NCI-H345 treated with DMSO at 0.1 percent for 48 hours (cell line): Measurements from ENCODE around the gene STAG1.
"Not testable (repeated sequence)": the region's sequence is repeated elsewhere in the genome, so short reads cannot be mapped to it uniquely, and the experiment has no call there.

ENCODE experiments used
- DNase-seq: peaks from one replicate; lab custom pipeline; 2025; ENCODE audit not compliant: unreplicated experiment; lab: John Stamatoyannopoulos, UW

The STAG1 gene

DNA sequence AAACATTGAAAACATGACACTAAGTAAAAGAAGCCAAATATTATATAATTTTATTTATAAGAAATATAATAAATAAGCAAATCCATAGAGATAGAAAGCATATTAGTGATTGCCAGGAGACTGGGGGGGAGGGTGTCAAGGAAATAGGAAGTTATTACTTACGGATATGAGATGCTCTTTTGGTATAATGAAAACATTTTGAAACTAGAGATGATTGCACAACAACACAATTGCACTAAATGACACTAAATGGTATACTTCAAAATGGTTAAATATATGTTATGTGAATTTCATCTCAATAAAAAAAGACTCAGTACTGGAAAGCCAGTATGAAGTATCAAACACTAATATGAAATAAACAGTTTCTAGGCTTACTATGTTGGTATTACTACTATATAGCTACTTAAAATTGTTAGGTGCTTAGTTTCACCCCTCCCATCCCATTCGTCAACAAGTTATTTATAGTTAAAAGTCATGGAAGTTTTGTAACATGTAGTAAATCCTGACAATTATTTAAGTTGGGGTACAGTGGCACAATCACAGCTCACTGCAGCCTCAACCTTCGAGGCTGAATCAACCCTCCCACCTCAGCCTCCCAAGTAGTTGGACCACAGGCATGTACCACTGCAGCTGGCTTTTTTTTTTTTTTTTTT lies 43.7 kb downstream of the STAG1 start:
- DNase-seq = no peak

DNA sequence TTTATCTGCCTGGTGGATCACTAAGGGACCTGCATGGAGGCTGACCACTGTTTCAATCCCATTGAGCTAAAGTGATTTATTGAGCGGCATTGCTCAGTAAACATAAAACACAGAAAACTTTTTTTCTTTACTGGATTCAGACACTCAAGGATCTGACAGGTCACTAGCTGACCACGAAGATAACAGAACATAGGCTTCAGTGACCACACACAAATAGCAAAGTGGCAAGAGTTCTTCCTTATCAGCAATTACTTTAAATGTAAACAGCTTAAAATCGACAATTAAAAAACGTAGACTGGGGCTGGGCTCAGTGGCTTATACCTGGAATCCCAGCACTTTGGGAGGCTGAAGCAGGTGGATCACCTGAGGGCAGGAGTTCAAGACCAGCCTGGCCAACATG lies 48.7 kb downstream of the STAG1 start:
- DNase-seq = no peak

DNA sequence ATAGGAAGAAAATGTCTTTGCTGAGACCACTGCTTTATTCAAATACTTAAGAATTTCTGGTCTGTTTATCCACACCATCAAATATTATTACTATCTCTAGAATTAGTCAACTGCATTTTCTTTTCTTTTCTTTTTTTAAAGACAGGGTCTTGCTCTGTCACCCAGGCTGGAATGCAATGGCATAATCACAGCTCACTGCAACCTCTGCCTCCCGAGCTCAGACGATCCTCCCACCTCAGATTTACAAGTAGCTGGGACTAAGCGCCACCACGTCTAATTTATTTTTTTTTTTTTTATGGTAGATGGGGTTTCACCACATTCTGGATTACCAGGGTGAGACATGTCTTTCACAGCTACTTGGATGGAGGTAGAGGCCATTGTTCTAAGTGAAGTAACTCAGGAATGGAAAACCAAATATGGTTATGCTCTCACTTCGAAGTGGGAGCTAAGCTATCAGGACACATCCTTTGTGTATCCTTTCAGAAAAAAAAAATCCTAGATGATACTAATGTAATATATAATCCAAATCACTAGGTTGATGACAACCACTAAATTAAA lies 52.8 kb downstream of the STAG1 start:
- DNase-seq = no peak

DNA sequence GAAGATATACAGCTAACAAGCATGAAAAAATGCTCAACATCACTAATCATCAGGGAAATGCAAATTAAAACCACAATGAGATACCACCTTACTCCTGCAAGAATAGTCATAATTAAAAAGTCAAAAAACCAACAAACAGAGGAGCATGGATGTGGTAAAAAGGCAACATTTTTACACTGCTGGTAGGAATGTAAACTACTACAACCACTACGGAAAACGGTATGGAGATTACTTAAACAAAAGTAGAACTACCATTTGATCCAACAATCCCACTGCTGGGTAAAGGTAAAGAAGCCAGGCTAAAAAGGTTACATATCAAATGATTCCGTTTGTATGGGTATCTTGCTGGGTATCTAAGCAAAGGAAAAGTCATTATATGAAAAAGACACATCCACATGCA lies 53.8 kb downstream of the STAG1 start:
- DNase-seq = no peak

DNA sequence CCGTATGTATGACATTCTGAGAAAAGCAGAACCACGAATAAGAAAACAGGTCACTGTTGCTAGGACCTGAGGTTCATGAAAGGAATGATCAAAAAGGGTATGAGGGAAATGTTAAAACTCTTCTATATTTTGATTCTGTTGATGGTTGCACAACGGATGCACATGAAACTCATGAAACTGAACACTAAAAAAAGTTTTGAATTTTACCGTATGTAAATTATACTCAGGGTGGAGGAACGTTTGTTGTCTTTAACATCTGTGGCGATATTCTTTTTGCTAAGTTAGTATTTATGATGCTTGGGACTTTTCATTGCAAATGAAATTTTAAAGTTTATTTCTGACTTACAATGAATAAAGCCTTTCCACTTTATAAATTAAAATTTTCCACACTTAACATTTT lies 55.4 kb downstream of the STAG1 start:
- no peak for DNase-seq

DNA sequence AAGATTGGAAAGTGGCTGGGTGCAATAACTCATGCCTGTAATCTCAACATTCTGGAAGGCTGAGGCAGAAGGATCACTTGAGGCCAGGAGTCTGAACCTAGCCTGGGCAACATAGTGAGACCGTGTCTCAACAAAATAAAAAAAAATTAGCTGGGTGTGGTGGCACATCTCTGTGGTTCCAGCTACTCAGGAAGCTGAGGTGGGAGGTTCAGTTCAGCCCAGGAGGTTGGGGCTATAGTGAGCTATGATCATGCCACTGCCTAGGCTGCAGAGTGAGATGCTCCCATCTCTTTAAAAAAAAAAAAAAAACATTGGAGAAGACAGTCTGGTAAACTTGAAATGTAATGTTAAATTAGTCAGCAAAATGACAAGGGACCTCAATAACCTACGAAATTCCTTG lies 57.9 kb downstream of the STAG1 start:
- no peak for DNase-seq

DNA sequence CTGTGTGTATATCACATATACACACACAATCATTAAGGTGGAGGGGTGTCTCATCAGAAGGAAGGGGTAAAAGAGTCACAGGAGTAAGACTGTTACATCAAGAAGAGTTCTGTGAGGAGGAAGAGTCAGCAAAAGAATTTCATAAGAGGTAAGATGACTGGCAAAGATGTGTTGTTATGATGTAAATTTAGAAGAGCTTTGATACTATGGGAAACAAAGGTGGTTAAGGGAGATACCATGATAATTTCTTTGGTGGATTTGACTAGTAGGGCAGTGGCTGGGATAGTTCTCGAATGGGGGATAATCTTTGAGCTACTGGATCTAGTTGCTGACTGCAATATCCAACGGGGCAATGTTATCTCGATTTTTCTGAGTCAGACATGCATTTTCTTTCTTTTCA lies 61.6 kb downstream of the STAG1 start:
- no peak for DNase-seq

DNA sequence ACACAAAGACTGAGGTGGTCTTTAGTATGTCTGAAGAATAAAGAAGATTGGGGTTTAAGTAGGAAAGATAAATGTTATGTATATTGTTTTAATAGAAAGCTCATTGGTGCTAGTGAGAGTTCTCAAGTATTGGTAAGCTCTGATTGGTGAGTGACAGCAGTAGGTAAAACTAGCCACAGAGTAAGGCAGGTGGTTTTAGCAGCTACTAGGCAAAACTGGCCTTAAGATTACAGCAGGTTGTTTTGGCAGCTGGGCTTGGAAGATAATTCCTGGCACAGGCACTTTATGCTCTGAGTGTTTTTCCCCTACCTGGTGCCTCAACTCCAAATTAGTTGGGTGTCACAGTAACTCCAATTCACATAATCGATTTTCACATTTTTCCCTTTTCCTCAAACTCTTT lies 66.3 kb downstream of the STAG1 start:
- DNase-seq = no peak

DNA sequence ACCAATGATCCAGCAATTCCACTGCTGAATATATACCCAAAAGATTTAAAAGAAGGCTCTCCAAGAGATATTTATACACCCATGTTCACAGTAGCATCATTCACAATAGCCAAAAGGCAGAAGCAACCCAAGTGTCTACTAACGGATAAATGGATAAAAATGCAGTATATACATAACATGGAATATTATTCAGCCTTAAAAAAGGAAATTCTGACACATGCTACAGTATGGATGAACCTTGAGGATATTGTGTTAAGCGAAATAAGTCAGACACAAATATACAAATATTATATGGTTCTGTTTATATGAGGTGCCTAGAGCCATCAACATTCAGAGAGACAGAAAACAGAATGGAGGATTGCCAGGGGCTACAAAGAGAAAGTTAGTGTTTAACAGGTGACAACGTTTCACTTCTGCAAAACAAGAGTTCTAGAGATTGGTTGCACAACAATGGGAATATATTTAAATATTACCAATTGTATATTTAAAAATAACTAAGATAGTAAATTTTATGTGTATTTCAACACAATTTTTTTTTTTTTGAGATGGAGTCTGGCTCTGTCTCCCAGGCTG lies 69.4 kb downstream of the STAG1 start:
- DNase-seq = no peak

DNA sequence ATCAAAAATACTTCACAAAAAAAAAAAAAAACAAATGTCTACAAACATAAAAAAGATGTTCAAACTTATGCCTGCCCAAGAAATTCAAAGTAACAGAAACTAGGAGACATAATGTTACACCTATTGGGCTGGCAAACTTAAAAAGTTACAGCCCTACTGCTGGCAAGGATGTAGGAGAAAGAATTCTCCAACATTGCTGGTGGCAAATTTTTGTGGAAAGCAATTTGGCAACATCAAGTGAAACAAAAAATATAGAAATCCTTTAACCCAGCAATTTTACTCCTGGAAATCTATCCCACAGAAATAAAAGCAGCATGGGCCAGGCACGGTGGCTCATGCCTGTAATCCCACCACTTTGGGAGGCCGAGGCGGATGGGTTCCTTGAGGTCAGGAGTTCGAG lies 73.2 kb downstream of the STAG1 start:
- DNase-seq = no peak

DNA sequence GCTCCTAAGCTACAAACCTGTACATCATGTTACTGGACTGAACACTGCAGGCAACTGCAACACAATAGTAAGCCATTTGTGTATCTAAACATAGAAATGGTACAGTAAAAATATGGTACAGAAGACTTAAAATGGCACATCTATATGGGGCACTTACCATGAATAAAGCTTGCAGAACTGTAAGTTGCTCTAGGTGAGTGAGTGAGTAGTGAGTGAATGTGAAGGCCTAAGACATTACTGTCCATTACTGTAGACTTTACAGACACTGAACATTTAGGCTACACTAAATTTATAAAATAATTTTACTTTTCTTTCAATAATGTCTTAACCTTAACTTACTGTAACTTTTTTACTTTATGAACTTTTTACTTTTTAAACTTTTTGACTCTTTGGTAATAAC lies 76.2 kb downstream of the STAG1 start:
- no peak for DNase-seq

DNA sequence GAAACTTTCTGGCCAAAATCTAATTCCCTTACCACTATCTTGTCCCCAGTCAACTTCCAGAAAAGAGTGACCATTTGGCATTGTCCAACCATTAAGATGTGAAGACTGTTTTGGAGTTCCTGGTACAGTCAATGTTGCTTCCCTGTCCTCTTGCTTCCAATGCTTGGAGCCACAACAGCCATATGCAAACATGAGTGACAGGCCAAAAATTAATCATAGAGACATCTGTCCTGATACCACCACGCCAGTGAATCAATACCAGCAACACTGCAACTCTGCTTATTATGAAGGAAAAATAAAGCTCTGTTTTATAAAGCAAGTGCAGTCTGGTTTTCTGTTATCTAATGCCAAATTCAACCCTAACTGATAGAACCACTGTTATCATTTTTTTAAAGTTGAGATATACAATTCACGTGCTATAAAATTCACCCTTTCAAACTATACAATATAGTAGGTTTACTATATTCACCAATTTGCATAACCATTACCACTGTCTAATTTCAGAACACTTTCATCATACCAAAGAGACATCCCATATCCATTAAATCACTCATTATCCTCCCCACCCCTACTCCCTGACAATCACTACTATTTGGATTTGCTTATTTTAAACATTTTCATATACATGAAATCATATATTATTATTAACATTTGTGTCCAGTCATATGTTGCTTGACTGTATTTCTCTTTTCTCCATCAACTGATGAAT lies 76.9 kb downstream of the STAG1 start:
- DNase-seq = no peak

DNA sequence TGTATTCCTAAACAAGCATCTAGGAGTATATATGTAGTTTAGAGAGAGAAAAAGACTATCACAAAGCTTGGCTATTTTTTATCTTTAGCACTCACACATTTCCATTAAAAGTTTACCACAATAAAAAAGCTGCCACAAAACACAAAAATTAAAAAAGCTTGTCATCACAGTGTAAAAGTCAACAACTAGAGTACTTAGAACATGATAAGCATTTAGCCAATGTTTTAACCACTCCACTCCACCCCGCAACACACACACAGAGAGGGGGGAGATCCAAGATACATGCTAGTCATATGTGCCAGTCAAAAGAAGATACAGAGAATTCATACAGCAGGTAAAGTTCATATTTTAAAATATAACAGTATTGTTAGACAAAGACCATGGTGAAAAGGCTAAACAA lies 79.7 kb downstream of the STAG1 start:
- DNase-seq = no peak

DNA sequence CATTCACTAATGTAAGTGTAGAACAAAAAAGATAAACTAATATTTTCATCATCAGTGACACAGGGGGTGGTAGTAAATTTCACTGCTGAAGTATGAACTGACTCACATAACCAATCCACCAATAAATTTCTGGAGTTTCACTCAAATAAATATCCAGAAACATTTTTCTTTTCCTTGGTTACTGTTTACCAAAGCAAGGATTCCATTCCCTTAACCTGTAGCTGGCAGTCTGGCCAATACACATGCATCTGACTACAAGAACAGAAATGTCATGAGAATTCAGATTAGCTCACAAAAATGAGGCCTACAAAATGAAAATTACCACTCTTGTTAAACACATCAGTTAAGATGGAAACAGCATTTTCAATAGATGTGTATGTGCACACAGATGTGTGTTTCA lies 80.3 kb downstream of the STAG1 start:
- DNase-seq = no peak

DNA sequence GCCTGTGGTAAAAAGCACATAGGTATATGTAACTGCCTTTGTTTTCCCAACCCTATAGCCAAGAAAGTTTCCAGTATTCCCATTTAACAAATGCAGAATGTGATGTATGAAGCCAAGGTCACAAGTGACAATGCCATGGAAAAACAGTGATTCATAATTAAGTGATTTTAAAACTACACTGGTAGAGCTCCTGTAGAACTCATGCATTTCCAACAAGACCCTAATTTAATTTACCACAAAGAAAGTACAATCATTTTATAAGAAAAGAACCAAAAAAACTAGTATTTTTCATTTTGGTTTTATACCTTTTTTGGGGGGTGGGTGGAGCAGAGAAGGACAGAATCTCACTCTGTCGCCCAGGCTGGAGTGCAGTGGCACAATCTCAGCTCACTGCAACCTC lies 82.0 kb downstream of the STAG1 start:
- DNase-seq = no peak

DNA sequence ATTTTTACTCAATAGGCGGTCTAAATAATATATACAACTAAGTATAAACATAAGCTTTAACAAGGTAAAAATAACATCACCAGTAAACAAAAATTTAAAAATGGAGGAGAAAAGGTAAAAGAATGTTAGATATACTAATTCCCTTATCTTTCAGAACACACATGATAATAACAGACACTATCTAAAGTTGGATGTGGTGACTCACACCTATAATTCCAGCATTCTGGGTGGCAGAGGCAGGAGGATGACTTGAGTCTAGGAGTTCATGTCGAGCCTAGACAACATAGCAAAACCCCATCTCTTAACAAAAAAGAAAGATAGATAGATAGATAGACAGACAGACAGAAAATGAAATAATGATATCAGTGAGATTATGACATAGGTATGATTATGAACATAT lies 85.1 kb downstream of the STAG1 start:
- no peak for DNase-seq

DNA sequence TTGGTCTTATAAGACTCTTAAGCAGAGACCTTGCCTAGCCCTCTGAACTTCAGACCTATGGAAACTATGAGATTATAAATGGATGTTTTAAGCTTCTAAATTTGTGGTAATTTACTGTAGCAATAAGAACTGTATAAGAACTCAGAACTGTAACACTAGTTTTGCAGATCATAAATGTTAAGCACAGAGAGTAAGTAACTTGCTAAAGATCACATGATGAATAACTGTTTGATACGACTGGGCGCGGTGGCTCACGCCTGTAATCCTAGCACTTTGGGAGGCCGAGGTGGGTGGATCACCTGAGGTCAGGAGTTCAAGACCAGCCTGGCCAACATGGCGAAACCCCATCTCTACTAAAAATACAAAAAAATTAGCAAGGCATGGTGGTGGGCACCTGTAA lies 85.9 kb downstream of the STAG1 start:
- not testable (repeated sequence) for DNase-seq

DNA sequence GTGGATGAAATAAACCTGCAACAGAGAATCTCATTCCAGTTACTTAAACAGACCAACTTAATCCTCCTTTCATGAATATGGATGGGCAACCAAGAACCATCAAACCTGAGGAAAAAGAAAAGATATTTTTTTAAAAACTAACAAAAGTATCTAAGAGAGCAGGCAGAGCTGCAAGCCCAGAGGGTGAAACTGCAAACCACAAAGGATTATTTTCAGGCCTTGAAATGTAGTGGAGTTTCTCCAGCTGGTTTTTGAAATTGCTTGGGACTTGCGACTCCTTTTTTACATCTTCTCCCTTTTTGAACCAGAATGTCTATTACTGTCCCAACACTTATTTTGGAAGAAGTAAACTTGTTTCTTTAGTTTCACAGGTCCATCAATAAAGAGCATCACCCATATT lies 87.4 kb downstream of the STAG1 start:
- no peak for DNase-seq

DNA sequence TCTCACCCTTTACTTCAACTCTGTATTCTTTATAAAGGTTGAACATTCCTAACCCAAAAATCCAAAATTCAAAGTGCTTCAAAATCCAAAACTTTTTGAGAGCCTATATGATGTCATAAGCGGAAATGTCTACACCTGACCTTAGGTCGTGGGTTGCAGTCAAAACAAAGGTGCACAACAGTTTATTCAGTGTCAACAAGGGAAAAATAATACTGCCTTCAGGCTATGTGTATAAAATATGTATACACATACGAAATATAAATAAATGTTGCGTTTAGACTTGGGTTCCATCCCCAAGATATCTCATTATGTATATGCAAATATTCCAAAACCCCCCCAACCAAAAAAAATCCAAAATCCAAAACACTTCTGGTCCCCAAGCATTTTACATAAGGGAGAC lies 90.9 kb downstream of the STAG1 start:
- DNase-seq = no peak

DNA sequence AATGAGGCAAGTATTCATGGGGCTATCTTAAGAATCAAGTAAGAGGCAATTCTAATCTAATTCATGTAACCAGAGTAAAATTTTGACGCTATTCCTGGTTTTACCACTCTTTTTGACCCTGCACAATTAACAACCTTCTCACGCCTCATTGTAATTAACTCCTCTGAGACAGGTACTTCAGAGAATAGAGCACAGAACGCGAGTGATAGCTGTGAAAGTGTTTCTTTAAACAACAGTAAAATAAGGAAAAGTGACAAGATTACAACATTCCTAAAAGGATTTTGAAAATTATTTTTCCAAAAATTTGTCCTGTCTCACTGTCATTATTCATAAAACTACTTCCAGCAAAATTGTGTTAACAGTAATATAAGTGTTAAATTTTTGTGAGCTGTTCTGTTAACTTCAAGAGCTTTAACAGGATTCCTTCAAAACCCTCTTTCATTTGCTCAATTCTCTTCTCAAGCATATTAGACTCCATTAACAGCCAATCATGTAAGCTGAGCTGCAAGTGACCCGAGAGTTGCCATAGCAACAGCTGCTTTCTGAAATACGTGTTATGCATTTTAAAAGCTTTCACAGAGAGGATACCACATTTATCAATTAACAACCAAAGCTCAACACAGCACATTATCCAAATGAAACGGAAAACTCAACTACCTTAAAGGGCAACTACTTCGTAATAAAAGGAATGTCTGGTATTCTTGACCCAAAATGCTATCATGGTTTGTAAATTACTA lies 93.1 kb downstream of the STAG1 start:
- DNase-seq = no peak

DNA sequence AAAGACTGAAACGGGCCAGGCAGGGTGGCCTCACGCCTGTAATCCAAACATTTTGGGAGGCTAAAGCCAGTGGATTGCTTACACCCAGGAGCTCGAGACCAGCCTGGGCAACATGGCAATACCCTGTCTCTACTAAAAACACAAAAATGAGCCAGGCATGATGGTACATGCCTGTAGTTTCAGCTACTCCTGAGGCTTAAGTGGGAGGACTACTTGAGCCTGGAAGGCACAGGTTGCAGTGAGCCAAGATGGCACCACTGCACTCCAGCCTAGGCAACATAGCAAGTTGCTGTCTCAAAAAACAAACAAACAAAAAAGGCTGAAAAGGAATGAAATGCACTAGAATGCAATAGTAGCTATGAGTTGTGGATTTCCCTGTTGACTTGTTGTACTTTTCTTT lies 94.7 kb downstream of the STAG1 start:
- no peak for DNase-seq

DNA sequence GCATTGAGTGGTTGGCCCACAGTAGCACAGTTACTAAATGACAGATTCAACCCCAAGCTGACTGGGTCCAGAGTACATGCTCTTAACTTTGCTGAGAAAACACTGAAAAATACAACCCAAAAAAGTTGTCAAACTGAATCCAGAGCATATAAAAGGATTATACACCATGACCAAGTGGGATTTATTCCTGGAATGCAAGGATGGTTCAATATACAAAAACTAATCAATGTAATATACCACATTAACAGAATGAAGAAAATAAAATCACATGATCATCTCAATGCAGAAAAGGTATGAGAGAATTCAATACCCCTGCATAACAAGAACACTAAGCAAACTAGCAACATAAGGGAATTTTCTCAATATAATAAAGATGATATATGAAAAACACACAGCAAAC lies 98.5 kb downstream of the STAG1 start:
- DNase-seq = no peak
